ENCODE data around the gene ZNF678.

DNA sequence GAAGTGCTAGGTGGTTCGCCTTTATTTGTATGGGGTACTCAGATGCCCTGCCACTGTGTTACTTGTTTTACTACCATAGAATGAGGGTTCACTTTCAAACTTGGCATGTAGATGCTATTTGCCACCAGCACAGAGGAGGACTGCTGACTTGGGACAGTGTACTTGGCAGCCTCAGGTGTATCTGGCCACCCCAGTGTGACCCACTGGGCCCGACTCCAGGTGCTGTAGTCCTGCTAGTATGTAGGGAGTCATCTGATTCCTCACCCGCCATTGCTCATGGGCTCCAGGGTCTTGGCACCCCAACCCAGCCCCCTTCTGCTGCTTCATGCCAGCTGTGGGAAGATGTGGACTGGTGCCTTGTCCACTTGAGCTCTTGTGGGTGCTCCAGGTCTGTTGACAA lies 40.0 kb downstream of the ZNF678 start:
- TF ChIP-seq, protein P1, sequence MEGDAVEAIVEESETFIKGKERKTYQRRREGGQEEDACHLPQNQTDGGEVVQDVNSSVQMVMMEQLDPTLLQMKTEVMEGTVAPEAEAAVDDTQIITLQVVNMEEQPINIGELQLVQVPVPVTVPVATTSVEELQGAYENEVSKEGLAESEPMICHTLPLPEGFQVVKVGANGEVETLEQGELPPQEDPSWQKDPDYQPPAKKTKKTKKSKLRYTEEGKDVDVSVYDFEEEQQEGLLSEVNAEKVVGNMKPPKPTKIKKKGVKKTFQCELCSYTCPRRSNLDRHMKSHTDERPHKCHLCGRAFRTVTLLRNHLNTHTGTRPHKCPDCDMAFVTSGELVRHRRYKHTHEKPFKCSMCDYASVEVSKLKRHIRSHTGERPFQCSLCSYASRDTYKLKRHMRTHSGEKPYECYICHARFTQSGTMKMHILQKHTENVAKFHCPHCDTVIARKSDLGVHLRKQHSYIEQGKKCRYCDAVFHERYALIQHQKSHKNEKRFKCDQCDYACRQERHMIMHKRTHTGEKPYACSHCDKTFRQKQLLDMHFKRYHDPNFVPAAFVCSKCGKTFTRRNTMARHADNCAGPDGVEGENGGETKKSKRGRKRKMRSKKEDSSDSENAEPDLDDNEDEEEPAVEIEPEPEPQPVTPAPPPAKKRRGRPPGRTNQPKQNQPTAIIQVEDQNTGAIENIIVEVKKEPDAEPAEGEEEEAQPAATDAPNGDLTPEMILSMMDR (conservative IDR thresholded peaks at IDR 0.05; ENCODE audit: low read length): no peak
- TF ChIP-seq EZH2phosphoT487 (IDR thresholded peaks at IDR 0.05; ENCODE audit: borderline replicate concordance): no peak
